ENCODE data around the gene CDK1. TPM values are rescaled to one million over a fixed set of nuclear protein-coding genes. Genes with fewer than 3 reads are reported as not detected.
A peak's percentile ranks its signal among the peaks of the same experiment; 100 is the strongest.
"Not testable (repeated sequence)": the region's sequence is repeated elsewhere in the genome, so short reads cannot be mapped to it uniquely, and the experiment has no call there.

Gene CDK1
- polyA plus RNA-seq, 12 donors: 18.8 to 58.9 (median 43.1) TPM; not detected in 1

- no peak for DNase-seq
Measured at GRCh38 chr10:60809157-60809556, 30.9 kb downstream of the CDK1 start.

GRCh38 chr10:60810437-60811182 lies 32.3 kb downstream of the CDK1 start:
- no peak for DNase-seq

GRCh38 chr10:60816628-60817397 lies 38.5 kb downstream of the CDK1 start:
- DNase-seq: peak; percentile 93

GRCh38 chr10:60817398-60817805 lies 39.1 kb downstream of the CDK1 start:
- DNase-seq: no peak

- no peak for DNase-seq
Measured at GRCh38 chr10:60818134-60818770, 40.0 kb downstream of the CDK1 start.

- DNase-seq: no peak
Measured at GRCh38 chr10:60819271-60819670, 41.0 kb downstream of the CDK1 start.

- no peak for DNase-seq
Measured at GRCh38 chr10:60820093-60820754, 41.9 kb downstream of the CDK1 start.

GRCh38 chr10:60821656-60822055 lies 43.4 kb downstream of the CDK1 start:
- DNase-seq: no peak

GRCh38 chr10:60822809-60823208 lies 44.5 kb downstream of the CDK1 start:
- DNase-seq: no peak

GRCh38 chr10:60823324-60823723 lies 45.0 kb downstream of the CDK1 start:
- DNase-seq: no peak

GRCh38 chr10:60825520-60825919 lies 47.2 kb downstream of the CDK1 start:
- DNase-seq: no peak

GRCh38 chr10:60827791-60828488 lies 49.7 kb downstream of the CDK1 start:
- no peak for DNase-seq

- no peak for DNase-seq
Measured at GRCh38 chr10:60828489-60828852, 50.2 kb downstream of the CDK1 start.

- not testable (repeated sequence) for DNase-seq
Measured at GRCh38 chr10:60832136-60832535, 53.9 kb downstream of the CDK1 start.

- DNase-seq: peak; percentile 51
Measured at GRCh38 chr10:60834401-60834800, 56.1 kb downstream of the CDK1 start.

GRCh38 chr10:60835049-60835448 lies 56.8 kb downstream of the CDK1 start:
- no peak for DNase-seq

- not testable (repeated sequence) for DNase-seq
Measured at GRCh38 chr10:60841227-60841626, 62.9 kb downstream of the CDK1 start.

GRCh38 chr10:60842694-60843093 lies 64.4 kb downstream of the CDK1 start:
- no peak for DNase-seq
